Measurements from ENCODE around the gene TUBGCP6.

DNA sequence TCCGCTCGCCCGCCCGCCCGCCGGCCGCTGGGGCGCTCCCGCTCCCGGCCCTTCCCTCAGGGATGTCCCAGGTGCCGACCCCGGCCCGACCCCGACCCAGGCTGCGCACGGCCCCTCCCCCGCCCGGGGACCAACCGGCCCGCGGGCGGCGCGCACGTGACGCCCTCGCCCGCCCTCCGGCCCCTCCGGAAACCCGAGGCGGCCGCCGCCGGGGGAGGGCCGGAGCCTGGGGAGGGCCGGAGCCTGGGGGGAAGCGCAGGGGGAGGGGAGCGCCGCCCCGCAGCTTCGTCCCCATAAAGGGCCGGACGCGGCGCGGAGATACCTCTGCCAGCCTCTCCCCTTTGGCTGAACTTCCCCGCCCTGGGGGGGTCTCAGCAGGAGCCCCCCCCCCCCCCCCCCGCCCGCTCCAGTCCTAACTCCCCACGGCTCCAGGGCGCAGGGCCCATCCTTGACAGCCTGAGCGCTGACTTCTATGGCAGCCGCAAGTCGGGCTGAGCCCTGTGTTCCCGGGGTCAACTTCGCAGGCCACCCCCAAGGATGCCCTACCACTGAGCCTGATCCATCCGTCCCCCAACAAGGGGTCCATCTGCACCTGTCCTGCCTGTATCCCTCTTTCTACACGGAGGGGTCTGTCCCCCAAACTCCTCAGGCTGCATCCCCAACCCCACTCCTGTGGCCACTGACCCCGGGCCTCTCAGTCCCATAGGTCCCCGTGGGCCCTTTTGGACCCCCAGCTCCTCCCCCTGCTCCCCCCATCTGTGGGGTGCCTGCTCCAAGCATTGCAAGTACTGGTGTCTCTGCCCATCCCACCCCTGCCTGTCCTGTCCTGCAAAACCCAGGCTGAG lies 17.0 kb upstream of the TUBGCP6 start, which contains the start of gene MAPK12:
- no peak for TF ChIP-seq POLR2A (IDR thresholded peaks at IDR 0.05; ENCODE audit: low read depth, low read length)
- no peak for TF ChIP-seq TAF1 (IDR thresholded peaks at IDR 0.05; ENCODE audit: borderline replicate concordance, low read depth, low read length)
- no peak for TF ChIP-seq POLR2AphosphoS5 (IDR thresholded peaks at IDR 0.05; ENCODE audit: low read depth, low read length)

Measured in GM12892 (cell line).